GM19035 (cell line): ENCODE measurements around the gene VWC2L.

Source experiments
- ATAC-seq: cut with Tn5 transposase; IDR thresholded peaks from one replicate; pipeline ENCODE4 v1.9.1; 2021; ENCODE audit not compliant: unreplicated experiment

The VWC2L gene

DNA sequence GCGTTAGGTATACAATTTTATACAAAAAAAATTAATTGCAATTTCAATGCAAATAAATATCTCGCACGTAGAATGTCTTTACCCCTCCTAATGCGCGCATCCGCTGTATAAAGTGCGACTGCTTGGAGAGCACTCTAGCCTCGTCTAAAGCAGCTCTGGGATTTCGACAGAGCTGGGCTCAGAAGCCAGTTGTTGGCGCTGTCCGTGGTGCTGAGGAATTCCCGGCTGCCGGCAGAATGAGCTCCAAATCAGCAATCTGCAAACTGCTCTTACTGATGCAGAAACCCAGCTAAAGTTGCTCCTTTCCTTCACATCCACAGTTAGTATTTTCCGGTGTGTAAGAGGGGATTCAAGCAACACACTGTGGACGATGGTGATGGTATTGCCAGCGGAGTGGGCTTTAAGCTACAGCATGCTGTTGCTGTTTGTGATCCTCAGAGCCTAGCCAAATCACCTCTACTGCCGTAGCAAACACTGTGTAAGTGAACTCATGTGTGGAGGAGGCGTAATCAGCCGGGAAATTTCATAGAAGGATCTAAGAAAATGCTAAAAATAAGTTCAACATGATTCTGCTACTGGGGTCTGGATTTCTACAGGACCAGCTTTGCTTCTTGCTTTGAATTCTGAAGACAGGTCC lies at the start of gene VWC2L:
Gene VWC2L (plus strand): TSS at position 137 of the 637 bp plus-strand sequence. CDS start 3,140 bp downstream, outside the sequence.
- peak; percentile 68 for ATAC-seq

DNA sequence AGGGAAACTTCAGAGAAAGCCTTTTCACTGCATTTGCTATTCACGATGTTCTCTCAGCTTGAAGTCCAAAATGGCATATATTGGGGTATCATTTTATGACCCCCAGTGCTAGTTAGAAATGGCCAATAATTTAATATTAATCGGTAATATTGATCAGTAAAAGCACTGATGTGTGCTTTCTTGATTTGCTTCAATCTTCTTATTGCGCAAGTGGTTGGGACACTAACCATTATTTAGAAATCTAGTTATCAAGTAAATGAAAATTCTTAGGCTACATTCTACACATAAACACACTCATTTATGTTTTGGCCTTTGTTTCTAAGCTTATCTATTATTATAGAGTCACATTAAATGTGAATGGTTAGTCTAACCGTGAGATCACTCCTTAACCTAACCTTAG lies 49.7 kb upstream of the VWC2L start:
- no peak for ATAC-seq

DNA sequence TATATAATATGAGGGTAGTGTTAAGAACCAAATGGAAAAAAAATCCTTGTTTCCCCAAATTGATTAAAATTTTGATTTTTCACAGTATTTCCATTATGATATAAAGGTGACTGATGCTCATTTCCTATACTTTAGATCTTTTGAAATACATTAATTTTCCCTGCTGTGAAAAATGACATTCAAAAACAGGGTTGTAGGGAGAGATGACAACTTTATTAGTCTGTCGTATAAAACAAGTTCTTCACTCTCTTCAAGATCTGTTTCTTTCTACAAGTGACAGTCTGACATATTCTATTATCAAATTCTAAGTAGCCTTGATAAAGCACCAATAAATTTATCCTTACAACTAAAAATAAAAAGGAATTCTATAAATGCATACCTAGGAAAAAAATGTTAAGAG lies 45.3 kb upstream of the VWC2L start:
- no peak for ATAC-seq

DNA sequence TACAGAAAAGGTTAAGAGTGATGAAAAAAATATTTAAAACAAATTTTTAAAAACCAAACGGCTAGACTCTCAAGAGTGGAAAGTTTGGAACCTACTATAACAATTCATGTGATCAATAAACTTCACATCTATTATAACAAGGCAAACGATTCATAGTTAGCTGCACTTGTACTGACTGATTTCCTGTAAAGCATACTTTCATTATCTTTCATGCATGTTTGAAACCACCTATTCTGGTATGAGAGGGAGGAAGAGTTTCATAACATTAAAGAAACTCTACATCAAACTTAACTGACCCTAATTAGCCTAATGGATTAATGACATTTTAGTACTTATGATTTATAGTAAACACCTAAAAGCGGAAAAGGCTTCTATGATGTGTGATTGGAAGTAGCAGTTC lies 43.7 kb upstream of the VWC2L start:
- no peak for ATAC-seq

DNA sequence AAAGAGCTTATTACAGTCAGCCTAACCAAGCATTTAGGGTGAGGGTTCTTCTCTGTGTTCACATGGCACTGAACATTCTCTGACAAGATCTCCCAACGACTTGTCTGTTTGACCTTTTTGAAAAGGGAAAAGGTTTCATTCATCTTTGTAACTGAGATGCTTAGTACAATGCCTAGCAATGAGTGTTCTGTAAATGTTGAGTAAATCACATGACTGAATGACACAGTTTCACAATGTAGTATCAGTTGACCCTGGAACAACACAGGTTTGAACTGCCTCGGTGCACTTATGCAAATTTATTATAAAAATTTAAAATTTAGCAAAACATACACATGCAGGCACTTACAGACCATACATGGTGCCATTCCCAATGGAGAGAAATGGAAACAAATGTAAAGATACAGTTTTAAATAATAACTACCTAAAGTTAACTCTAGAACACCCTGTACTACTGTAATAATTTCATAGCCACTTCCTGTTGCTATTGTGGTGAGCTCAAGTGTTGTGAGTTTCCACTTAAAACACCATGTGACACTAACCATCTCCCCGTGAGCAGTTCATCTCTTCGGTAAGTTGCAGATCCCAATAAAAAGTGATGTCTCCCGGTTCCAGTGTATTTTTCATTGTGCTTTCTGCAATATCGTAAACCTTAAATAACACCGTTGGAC lies 34.1 kb upstream of the VWC2L start:
- ATAC-seq, result no peak

DNA sequence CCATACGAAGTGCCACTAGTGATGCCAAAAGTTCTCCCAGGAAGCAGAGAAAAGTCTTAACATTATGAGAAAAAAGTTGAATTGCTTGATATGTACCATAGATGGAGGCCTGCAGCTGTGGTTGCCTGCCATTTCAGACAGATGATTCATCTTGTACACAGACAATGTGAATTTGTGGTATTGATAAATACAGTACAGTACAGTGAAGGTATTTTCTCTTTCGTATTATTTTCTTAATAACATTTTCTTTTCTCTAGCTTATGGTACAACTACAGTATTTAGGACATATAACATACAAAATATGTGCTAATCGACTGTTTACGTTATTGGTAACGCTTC lies 33.6 kb upstream of the VWC2L start:
- ATAC-seq, result no peak

DNA sequence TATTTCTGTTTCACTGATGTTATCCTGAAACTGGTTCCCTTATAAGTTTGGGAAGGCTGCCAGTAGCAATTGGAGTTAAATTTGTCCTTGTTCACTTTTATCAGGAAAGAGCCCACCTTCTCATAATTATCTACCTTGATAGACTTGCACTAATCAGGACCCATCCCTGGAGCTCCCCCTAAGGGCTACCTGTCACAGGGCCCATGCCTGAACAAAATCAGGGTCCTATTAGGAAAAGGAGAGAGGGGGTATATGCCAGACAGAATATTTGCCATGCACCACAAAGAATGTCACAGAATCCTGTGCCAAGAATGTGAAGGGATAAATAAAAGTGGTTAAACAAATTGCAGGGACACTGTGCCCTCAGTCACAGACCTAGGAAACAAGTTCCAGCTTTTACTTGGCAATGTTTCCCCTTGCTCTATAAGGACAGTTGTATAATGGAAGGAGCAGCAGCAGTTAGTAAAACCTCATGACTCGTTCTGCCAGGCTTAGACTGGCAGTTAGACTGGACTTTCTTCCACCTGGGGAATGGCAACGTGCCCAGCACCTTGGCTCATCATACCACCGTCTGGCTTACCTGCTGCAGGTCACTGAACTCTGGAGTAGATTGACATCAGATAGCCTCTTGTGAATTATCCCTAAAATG lies 32.3 kb upstream of the VWC2L start:
- no peak for ATAC-seq

DNA sequence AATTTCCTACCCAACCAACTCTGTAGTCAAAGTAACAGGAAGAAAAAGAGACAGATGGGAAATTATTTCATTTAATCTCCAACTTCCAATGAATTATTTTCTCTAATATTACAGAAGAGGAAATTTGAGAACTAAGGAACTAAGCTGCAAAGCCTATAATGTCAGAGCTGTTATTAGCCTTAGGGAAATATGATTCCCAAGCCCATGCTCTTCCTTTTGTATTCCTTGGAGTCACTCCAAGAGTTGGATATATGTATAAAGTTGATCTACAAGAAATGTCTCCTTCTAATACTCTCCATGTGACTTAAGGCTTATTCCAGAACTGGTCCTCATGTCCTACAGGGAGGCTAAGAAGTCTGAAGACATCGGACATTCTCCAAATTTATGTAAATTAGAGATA lies 31.6 kb upstream of the VWC2L start:
- ATAC-seq, result no peak

DNA sequence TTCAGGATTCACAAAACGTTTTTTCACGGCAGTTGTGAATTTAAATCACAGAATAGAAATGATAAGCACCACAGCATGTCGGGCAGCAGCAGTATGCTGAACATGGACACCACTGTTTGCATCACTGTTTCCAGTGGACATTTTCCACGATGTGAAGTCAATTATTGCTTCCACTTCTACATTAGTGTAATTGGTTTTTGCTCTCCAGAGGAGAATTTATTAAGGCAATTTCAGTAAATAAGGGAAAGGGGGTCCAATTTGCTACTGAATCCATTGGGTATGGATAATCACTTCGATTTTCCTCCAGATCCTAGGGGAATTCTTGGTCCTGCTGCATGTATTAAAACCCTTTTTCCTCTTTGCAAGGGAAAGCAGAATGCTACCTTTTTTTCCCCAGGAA lies 30.2 kb upstream of the VWC2L start:
- ATAC-seq, result no peak

DNA sequence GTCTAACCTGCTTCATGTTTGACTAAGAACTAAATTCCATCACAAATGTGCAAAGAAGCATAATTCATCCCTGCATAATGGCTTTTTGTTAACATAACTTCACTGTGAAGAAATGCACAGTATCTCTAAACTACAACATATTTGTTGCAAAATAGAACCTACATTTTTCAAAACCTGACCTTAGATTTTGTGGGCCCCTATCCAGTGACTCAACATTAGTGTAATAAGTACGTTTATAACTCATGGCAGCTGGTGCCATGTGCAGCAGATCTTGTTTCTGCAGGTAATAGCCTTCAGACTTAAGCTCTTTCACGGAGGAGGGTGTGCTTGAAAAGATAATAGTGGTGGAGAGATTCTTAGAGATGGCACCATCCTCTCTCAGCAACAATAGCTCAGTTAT lies 28.6 kb upstream of the VWC2L start:
- no peak for ATAC-seq

DNA sequence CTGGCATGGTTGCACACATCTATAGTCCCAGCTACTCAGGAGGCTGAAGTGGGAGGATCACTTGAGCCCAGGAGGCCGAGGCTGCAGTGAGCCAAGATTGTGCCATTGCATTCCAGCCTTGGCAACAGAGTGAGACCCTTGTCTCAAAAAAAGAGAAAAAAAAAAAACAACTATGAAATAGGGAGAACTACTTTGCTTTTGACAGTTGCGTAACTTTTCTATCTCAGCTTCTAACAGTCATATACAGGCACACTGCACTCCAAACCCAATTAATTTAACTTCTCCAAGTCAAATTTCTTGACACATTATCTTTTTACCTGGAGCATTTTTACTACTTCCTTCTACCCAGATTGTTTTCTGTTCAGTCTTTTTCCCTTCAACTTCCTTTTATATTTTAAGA lies 24.1 kb upstream of the VWC2L start:
- ATAC-seq, result no peak

DNA sequence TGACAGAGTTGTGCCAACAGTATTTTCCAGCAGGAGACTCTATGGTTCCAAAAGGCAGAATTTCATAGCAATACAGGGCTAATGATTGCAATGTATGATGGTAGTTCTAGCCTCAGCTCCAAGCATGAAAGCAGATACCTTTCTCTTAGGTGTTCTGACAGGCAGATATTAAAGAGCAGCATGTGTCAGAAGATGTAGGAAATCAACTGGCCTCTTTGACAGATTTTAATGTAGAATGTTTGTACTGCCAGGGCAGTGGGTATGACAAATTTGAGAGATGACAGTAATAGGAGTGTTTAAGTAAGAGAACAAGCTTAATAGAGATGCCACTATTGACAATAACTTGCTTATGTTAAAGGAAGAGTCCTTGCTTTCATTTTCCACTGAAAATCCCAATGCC lies 21.5 kb upstream of the VWC2L start:
- no peak for ATAC-seq

DNA sequence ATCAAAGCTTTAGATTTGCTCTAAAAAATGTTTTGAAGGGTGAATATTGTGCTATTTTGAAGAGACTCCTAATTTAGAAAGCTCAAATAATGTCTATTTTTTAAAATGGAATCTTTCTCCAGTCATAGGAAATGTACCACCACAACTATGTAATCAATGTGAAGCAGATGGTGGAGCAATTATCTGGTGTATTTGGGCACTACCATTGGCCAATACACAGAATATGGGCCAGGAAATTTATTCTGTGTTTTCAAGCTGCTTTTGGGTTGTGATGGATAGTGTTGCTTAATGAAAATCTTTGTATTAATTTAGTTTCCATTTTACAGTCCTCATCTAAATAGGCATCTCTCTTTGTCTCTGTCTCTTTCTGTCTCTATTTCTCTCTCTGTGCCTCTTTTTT lies 17.1 kb upstream of the VWC2L start:
- no peak for ATAC-seq

DNA sequence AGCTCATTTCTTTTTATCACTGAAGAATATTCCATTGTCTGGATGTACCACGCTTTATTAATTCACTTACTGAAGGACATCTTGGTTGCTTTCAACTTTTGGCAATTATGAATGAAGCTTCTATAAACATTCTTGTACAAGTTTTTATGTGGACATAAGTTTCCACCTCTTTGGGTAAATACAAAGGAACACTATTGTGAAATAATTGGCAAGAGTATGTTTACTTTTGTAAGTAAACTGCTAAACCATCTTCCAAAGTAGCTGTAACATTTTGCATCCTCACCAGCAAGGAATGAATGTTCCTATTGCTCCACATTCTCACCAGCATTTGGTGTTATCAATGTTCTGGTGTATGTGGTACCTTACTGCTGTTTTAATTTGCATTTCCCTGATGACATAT lies 15.8 kb upstream of the VWC2L start:
- no peak for ATAC-seq

DNA sequence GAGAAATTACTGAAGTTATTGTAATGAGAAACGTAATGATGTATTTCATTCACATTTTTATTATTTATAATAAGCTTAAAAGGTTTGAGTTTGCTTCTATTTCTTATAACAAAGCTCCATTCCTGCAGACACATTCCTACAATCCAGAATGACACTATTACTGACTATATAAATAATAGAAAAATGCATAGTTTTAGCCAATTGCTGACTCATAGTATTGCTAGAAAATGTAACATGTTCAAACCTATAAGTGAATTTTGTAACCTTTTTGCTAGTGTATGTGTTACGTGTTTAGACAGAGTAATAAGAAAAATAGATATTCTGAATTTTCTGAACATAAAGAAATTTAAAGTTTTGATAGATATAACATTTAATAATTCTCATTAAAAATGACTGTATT lies 9.3 kb upstream of the VWC2L start:
- no peak for ATAC-seq

DNA sequence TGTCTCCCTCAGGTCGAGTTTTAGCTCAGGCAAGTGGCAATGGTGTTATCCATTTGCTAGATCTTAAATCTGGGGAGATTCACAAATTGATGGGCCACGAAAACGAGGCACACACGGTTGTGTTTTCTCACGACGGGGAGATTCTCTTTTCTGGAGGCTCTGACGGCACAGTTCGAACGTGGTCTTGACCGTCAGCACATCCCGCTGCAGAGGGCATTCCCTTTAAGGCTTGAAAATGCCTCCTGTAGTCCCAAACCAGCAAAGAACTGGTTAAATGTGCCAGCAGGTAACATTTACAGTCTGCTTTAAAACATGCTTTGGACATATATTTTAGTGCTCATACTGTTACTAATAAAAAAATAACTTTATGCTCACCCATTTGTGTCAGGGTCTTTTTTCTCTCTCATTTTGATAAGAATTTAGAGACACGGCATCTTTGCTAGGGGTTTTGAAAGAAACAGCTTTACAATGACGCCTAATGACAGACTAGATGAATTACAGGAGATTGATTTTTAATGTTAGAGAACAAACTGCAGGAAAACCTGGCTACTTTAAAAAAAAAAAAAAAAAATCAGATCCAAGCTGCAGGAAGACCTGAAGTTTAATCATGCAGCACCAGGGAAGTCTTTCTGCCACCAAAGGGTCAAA lies 602 bp upstream of the VWC2L start:
- ATAC-seq, result no peak

DNA sequence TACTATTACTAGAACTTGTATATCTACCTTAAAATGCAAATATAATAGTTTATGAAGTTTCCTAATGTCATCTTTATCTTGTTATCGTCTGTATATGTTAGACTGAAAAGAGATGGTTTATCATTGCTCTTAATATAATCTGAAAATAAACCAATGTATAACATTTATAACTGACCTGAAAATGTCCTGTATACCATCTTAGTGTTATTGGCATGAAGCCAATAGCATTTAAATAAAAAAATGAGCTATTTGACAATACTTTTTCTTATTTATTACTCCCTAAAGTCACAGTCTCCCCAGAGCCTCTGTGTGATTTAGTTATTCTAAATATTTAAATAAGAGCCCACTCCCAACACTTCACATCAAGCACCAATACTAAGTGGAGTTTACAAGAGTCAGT lies 1.8 kb downstream of the VWC2L start:
- ATAC-seq, result no peak

DNA sequence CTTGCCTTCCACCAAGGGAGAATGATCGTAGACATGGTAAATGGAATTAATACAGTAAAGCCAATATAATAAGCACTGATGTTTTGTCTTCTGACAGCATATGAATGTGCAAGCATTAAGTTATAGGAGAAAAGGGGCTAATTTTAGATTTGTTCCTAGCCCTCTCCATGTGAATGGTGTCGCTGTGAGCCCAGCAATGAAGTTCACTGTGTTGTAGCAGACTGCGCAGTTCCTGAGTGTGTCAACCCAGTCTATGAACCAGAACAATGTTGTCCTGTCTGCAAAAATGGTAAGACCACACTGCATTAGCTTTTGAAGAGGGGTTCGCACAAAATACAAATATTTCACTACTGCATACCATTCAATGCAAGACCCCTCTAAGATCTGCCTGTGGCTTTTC lies 25.6 kb downstream of the VWC2L start:
- no peak for ATAC-seq

DNA sequence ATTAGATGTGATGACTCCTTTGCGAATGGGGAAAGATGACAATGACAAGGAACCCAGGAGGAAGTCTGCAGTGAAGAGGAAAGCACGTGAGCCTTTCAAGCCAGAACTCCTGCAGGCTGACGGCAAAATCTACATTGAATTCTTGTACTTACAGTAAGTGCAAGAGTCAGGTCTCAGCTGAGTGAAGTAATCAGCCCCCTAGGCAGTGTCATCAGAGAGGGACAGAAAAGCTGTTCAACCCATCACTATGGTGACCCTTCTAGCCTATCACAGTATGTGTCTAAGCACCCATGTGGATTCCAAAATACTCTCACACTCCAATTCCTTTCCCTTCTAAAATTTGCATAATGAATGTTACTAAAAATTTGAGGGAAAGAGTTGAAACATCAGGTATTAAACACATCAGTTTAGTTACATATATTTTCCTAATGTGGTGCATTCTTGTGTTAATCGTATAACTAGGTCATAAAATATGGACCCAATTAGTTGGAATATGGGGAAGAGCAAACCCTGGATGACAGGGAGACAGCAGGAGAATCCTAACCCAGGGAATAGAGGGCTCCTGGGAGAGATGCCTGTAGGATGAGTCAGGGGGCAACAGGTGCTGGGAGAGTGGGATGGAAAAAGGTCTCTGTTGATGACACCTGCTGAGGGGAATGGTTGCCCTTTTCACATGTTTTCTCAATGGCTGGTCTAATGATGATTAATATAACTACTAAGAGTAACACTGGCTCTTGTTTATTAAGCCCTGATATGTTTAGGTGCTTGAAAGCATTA lies 39.5 kb downstream of the VWC2L start:
- no peak for ATAC-seq

DNA sequence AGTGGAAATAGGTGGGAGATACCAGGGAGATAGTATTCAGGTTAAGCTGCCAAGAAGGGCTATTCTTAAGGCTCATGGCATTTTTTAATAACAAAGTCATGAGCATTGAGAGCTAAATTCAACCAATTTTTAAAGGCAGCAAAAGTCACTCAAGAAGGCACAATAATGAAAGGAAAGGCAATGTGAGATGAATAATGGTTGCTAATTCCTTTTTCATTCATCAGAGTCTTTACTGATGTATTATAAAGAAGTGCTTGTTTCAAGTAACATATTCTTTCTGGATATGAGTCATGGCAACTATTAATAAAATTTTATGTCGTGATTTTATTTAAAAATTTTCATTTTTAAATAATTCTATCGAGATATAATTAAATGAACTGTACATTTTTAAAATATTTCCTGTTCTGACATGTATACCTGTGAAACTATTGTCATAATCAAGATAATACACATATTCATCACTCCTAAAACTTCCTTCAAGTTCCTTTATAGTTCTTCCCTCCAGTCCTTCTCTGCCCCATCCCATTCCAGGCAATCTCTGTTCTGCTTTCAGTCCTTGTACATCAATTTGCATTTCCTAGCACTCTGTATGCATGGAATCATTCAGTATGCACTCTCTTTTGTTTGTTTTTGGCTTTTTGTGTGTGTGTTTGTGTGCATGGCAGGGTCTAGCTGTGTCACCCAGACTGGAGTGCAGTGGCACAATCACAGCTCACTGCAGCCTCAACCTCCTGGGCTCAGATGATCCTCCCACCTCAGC lies 40.8 kb downstream of the VWC2L start:
- ATAC-seq, result no peak
